GM19035 (cell line): ENCODE results near the gene LSM14A.
"Not testable (repeated sequence)": the region's sequence is repeated elsewhere in the genome, so short reads cannot be mapped to it uniquely, and the experiment has no call there.

Experiments used
- ATAC-seq: cut with Tn5 transposase; IDR thresholded peaks from one replicate; pipeline ENCODE4 v1.9.1; 2021; ENCODE audit not compliant: unreplicated experiment

The LSM14A gene

GRCh38 chr19:34189199-34189916 lies 17.1 kb downstream of the LSM14A start:
- ATAC-seq, result no peak

DNA sequence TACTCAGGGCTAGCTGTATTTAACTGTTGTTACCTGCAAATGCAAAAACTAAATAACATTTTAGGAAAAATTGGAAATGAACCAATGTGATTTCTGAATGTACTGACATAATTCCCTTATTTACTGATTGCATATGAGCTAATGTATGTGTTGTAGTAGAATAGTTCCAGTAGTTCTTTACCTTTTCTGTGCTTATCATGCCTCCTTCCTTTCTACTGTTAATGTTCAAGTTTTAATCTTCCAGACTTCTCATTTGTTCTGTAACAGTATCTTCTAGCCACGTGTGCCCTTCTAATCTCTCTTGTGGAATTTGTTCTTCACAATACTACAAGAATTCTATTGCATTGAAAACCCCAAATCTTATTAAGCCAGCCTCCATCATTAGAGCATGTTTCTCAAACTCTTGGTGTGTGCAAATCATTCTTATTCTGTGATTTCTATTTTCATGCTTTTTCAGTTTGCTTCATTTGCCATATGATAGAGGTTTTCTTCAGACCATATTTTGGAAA lies 17.7 kb downstream of the LSM14A start:
- ATAC-seq, result no peak

DNA sequence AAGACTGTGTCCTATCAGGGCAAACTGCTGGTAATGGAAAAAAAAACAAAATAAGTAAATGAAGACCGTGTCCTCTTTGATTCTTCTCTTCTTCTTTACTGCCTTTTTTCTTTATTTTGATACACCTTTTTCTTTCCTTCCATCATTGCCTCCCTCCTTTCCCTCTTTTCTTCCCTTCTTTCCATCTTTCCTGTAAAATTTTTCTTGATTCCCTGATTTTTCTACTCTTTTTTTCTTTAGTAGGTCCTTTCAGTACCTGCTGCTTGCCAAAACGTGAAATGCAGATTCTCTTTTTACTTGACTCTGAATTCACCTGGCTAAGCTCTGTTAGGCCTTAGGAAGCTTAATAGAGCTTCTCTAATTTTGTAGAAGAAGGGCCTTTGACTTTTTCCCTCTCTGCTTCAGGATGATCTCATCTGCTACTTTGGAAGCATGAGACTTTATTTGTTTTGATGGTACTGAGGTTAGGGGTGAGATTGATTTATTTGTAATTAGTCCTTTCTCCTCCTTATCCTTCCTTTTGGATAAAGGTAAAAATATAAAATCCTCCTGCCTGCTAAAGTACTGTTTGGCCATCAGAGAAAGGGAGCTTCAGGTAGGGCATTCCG lies 19.2 kb downstream of the LSM14A start:
- no peak for ATAC-seq

DNA sequence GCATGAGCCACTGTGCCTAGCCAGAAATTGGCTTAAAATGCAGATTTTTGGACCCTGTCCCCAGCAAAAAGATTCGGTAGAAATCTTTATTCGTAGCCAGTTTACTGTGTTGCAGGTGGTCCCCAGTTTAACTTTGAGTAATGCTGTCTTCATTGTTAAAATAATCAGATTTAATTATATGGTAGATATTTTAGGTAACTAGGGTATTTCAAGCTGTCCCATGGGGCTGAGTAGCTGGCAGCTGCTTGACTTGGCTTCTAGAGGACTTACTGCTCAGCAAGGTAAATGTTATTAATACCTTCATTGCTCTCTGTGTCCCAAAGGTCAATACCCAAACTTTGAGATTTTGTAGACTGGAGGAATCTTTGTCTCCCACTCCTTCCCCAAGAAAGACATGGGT lies 21.1 kb downstream of the LSM14A start:
- ATAC-seq, result no peak

- ATAC-seq, result no peak
Observed at GRCh38 chr19:34193876-34194275, 21.6 kb downstream of the LSM14A start.

GRCh38 chr19:34201133-34201532 lies 28.8 kb downstream of the LSM14A start:
- no peak for ATAC-seq

DNA sequence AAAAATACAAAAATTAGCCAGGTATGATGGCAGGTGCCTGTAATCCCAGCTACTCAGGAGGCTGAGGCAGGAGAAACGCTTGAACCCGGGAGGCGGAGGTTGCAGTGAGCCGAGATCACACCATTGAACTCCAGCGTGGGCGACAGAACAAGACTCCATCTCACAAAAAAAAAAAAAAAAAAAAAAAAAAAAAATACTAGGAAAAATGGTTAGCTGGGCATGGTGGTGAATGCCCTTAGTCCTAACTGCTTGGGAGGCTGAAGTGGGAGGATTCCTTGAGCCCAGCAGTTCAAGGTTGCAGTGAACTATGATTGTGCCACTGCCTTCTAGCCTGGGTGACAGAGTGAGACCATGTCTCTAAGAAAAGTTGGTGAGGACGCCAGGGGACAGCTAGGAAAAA lies 33.0 kb downstream of the LSM14A start:
- not testable (repeated sequence) for ATAC-seq

- ATAC-seq, result no peak
Observed at GRCh38 chr19:34208291-34208884, 36.1 kb downstream of the LSM14A start.

GRCh38 chr19:34209726-34210125 lies 37.4 kb downstream of the LSM14A start:
- no peak for ATAC-seq

- ATAC-seq, result no peak
Observed at GRCh38 chr19:34213283-34213682, 41.0 kb downstream of the LSM14A start.

DNA sequence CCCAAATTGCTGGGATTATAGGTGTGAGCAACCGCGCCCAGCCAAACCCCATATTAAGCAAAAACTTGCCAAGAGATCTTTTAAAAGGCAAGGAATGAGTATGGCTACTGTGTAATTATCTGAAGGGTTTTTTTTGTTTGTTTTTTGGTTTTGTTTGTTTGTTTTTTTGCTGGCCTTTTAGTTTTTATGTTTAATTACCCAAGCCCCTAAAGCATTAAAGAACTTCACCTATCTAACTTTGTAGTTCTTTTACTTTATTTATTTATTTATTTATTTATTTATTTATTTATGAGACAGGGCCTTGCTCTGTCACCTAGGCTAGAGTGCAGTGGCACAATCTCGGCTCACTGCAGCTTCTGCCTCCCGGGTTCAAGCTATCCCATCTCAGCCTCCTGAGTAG lies 41.7 kb downstream of the LSM14A start:
- no peak for ATAC-seq

- no peak for ATAC-seq
Observed at GRCh38 chr19:34215006-34215665, 42.8 kb downstream of the LSM14A start.

DNA sequence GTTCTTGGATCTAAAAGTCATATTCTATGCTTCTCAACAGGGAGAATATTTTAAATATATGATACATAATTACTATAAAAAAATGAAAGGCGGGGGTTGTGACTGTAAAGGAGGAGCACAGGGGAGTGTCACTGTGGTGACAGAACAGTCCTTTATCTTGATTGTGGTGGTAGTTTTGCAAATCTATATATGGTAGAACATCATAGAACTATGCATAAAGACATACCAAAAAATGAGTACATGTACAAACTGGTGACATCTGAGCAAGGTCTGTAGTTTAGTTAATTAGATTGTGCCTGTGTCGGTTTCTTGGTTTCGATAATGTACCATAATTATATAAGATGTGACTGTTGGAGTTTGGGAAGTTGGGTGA lies 43.3 kb downstream of the LSM14A start:
- no peak for ATAC-seq

- ATAC-seq, result not testable (repeated sequence)
Observed at GRCh38 chr19:34216745-34217219, 44.5 kb downstream of the LSM14A start.

DNA sequence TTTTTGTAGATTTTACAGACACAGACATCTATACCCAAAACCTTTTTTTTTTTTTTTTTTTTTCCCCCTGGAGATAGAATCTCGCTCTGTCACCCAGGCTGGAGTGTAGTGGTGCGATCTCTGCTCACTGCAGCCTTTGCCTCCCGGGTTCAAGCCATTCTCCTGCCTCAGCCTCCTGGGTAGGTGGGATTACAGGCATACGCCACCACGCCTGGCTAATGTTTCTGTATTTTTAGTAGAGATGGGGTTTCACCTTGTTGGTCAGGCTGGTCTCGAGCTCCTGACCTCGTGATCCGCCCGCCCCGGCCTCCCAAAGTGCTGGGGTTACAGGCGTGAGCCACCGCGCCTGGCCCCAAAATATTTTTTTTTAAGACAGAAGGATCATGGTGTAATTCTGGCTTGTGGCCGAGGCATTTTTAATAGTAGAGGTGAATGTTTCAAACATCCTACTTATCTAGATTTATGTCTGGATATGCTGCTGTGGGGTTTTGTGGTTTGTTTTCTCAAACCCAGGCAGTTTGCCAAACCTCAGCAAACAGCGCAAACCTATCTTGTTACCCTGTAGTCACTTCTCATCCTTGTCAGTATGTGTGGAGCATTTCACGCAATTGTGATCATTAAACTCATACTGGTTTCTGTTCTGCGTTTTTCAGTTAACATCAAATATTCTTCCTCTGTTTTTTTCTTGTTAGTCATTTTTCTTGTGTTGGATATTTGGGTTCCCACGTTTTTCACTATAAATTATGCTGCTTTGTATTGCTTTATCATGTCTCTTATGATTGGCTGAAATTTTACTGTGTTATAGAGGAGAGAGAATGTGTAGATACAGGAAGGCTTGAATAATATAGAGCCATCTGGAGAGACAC lies 45.9 kb downstream of the LSM14A start:
- no peak for ATAC-seq

GRCh38 chr19:34218818-34219164 lies 46.5 kb downstream of the LSM14A start:
- ATAC-seq, result no peak

DNA sequence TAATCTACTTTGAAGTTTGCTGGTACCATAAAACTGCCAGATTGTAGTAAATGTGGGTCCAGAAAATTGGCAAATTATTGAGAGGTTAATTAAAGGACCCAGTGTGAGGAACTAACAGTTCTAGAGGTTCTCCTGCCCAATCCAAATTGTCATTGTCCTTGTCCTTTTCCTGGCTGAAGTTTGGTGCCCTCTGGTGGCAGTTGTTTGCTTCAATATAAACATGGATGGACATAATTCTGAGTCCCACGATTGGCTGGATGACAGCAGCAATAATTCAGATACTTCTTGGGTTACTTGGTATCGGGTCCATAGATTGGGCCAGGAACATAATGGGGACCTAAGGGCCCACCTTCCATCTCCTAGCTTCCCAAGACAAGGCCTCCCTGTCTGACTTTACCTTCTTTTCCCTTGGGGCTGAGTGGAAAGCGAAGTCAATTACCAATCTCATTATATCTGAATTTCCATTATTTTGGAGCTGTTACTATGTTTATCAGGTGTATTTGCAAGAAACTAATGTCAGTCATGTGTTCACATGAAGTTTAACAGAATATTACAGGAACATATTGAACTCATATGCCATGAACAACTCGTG lies 48.3 kb downstream of the LSM14A start:
- ATAC-seq, result no peak

GRCh38 chr19:34222386-34222785 lies 50.1 kb downstream of the LSM14A start:
- no peak for ATAC-seq

DNA sequence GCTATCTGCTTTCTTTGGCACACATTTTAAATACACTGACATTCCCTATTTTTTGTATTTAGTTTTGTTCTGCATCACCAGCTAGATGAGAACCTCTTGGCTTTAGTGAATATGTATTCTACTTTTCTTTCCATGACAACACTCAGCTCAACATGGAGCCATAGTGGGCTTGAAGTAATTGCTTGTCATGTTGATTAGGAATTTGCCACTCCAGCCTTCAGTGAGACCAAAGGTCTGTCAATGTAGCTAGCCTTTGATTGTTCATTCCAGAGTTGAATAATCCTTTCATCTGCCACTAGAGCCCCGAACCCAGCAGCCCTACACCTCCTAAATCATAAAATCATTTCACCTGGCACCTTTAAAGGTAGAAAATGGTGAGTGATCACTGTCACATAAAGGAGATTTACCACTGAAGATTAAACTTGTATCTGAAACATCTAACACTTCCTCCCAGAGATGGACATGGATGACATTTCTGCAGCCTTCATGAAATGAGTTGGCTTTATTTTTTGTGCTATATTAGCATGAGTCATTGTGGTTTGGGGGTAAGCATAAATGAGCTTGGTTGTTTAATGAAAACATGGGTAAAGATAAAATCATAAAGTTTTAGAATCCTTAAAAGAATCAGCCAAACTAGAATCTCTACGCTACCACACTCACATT lies 52.8 kb downstream of the LSM14A start:
- no peak for ATAC-seq

DNA sequence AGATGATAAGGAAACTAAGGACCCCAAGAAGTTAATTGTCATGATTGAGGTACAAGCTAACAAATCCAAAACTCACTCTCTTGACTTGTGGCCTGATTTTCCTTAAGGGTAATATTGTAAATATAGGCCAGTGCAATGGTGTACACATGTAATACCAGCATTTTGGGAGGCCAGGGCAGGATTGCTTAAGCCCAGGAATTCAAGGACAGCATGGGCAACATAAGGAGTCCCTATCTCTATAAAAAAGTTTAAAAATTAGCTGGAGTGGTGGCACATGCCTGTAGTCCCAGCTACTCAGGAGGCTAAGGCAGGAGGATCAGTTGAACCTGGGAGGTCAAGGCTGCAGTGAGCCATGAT lies 53.3 kb downstream of the LSM14A start:
- ATAC-seq, result no peak
